Stromal cell of bone marrow (primary cell): ENCODE results near the gene SNAP29.
"Not testable (repeated sequence)": the region's sequence is repeated elsewhere in the genome, so short reads cannot be mapped to it uniquely, and the experiment has no call there.

ENCODE experiments used
- DNase-seq: peaks from one replicate; pipeline ENCODE4 v3.0.0-alpha.2; 2012; ENCODE audit warnings: low read depth

SNAP29 gene

GRCh38 chr22:20930435-20930834, 71.6 kb downstream of the SNAP29 start:
- not testable (repeated sequence) for DNase-seq

DNA sequence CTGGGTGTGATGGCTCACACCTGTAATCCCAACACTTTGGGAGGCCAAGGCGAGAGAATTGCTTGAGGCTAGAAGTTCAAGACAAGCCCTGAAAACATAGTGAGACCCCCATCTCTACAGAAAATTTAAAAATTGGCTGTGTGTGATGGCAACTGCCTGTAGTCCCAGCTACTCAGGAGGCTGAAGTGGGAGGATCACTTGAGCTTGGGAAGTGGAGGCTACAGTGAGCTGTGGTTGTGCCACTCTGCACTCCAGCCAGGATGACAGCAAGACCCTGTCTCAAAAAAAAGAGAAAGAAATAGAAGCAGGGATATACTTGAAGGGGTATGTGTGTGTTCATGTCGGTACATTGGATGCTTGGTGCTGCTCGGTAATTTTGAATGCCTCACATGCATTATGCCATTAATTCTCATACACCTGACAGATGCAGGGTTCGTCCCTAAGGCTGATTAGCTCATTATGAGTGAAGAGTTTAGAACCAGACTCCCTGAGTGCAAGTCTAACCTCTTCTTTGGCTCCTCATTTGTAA, 72.4 kb downstream of the SNAP29 start:
- DNase-seq, result no peak

GRCh38 chr22:20933910-20934309, 75.1 kb downstream of the SNAP29 start:
- no peak for DNase-seq

DNA sequence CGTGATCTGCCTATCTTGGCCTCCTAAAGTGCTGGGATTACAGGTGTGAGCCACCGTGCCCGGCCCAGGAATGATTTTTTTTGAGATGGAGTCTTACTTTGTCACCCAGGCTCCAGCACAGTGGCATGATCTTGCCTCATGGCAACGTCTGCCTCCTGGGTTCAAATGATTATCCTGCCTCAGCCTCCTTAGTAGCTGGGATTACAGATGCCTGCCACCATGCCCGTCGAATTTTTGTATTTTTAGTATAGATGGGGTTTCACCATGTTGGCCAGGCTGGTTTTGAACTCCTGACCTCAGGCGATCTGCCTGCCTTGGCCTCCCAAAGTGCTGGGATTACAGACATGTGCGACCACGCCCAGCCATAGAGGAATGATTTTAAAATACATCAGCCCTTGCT, 76.2 kb downstream of the SNAP29 start:
- DNase-seq, result not testable (repeated sequence)

GRCh38 chr22:20935780-20936539, 77.2 kb downstream of the SNAP29 start:
- not testable (repeated sequence) for DNase-seq

DNA sequence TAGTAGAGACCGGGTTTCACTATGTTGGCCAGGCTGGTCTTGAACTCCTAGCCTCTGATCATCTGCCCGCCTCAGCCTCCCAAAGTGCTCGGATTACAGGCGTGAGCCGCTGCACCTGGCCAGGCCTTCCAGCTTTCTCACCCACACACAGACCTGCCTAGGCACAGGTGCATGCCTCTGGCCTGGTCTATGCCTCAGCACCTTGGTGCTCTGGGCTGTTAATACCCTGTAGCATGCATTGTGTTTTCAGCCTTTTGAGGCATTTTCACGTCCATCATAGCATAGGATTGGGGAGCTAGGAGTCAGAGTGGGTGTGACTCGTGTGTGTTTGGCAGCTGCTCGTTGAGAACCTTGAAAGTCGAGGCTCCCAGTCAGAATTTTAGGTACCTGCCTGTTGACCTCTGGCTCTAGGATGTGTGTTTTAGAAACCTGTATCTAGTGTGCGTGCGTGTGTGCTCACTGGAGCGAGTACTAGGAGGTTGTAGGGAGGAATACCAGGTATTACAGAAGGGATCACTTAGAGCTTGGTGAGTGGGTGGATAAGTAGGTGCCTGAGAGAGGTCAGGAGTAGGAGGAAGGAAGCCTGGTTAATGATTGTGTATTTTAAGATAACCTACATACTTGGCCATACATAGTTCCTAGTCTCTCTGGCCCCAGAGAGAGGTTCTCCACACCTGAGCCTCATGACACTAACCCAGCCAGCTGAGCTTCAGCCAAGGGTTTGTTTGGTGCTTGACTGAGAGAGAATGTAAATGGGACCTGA, 78.4 kb downstream of the SNAP29 start:
- no peak for DNase-seq

DNA sequence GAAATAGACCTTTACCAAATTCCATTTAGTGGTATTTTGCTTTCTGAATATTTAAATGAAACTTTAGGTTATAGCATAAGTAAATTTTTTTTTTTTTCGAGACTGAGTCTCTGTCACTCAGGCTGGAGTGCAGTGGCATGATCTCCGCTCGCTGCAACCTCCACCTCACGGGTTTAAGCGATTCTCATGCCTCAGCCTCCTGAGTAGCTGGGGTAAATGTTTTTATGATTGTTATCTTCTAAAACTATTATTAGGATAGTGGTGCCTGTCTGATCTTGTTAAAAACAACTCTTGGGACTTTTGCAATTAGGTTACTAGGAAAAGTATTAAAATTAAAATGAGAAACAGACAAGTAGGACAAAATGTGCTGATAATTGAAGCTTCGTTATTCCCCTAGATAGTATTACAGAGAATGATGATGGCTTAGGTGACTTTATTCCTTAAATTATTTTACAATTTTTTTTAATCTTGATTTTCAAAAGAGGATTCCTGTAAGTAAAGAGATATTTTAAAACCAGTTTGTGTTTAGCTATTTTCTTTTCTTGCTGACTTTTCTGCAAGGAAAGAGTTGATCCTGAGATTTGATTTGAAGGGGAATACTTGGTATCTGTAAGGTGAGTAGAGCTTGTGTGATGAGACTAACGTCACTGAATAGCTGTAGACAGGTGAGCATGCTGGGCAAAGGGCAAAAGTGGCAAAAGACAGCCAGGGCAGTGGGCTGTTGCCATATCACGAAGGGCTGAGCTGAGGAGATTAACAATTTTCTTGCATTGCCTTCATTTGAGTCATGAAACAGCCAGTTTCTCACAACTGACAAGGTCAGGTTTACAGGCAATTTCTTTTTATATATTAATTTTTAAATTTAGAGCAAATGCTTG, 79.2 kb downstream of the SNAP29 start:
- no peak for DNase-seq

- DNase-seq, result not testable (repeated sequence)
These were observed 80.8 kb downstream of the SNAP29 start for GRCh38 chr22:20939457-20940185.

- DNase-seq, result no peak
These were observed 81.4 kb downstream of the SNAP29 start for GRCh38 chr22:20940186-20940651.
